IMR-90 (cell line): ENCODE measurements around the gene ZNF486. TPM values are rescaled to one million over a fixed set of nuclear protein-coding genes. Genes with fewer than 3 reads are reported as not detected.
"Not testable (repeated sequence)": the region's sequence is repeated elsewhere in the genome, so short reads cannot be mapped to it uniquely, and the experiment has no call there.

ENCODE experiments used
- ATAC-seq: fragments of 200-7000 bp; cut with Tn5 transposase; 2 replicates; pipeline ENCODE4 v1.9.1; 2020; ENCODE audit warnings: low read depth, mild to moderate bottlenecking, moderate library complexity
- BruUV-seq: library from RNA; stranded (reverse); fragments of 400-500 nt; replicated peaks from 2 replicates; lab custom pipeline; 2021; lab: Mats Ljungman, UMichigan
- CTCF ChIA-PET: fragments of 300-600 bp; formaldehyde crosslinking; extraction: SDS; loops from one replicate; lab custom pipeline; 2021; ENCODE audit warnings: antibody characterized with exemption; lab: Yijun Ruan, JAX
- POLR2A ChIA-PET: fragments of 300-600 bp; sonication (Branson Sonifier 250); formaldehyde crosslinking; loops from one replicate; lab custom pipeline; 2022; ENCODE audit warnings: antibody characterized with exemption; ENCODE audit not compliant: unreplicated experiment; lab: Charles Lee
- DNase-seq: peaks from one replicate; pipeline ENCODE4 v3.0.0; 2013
- H2AFZ ChIP-seq: replicated peaks from 2 replicates; pipeline ENCODE3; 2013; ENCODE audit warnings: low read length, mild to moderate bottlenecking; ENCODE audit not compliant: poor library complexity
- H2AK5ac ChIP-seq: 2 replicates; pipeline ENCODE4 v1.6.1; 2013; ENCODE audit warnings: low read depth, low read length, inconsistent platforms
- H2AK9ac ChIP-seq: replicated peaks from 2 replicates; pipeline ENCODE3; 2013; ENCODE audit warnings: mild to moderate bottlenecking, low read depth, low read length, moderate library complexity; ENCODE audit not compliant: poor library complexity
- H2BK120ac ChIP-seq: 2 replicates; pipeline ENCODE4 v1.6.1; 2013; ENCODE audit warnings: low read depth, low read length, inconsistent platforms
- H2BK15ac ChIP-seq: 3 replicates; pipeline ENCODE4 v1.6.1; 2013; ENCODE audit warnings: low read depth, low read length, inconsistent platforms
- H2BK20ac ChIP-seq: 2 replicates; pipeline ENCODE4 v1.6.1; 2013; ENCODE audit warnings: low read depth, mild to moderate bottlenecking, inconsistent platforms, low read length, moderate library complexity
- H2BK5ac ChIP-seq: 2 replicates; pipeline ENCODE4 v1.6.1; 2013; ENCODE audit warnings: mild to moderate bottlenecking, low read depth, low read length, inconsistent platforms; ENCODE audit not compliant: poor library complexity, severe bottlenecking
- H3K14ac ChIP-seq: replicated peaks from 2 replicates; pipeline ENCODE4 v1.6.1; 2013; ENCODE audit warnings: low read depth, low read length, inconsistent platforms
- H3K18ac ChIP-seq: 2 replicates; pipeline ENCODE4 v1.6.1; 2013; ENCODE audit warnings: low read depth, low read length, control low read depth
- H3K23ac ChIP-seq: 2 replicates; pipeline ENCODE4 v1.6.1; 2013; ENCODE audit warnings: low read depth, low read length, inconsistent platforms
- H3K27ac ChIP-seq: 2 replicates; pipeline ENCODE4 v1.5.1; 2013; ENCODE audit warnings: mild to moderate bottlenecking, control low read depth, low read length; ENCODE audit not compliant: insufficient read depth
- H3K27me3 ChIP-seq: 2 replicates; pipeline ENCODE4 v1.6.1; 2013; ENCODE audit warnings: low read length; ENCODE audit not compliant: control insufficient read depth, insufficient read depth
- H3K36me3 ChIP-seq: 2 replicates; pipeline ENCODE4 v1.6.1; 2013; ENCODE audit warnings: low read length, mixed read lengths; ENCODE audit not compliant: control insufficient read depth, insufficient read depth
- H3K4ac ChIP-seq: 2 replicates; pipeline ENCODE4 v1.6.1; 2013; ENCODE audit warnings: low read depth, low read length, inconsistent platforms
- H3K4me1 ChIP-seq: 2 replicates; pipeline ENCODE4 v1.6.1; 2013; ENCODE audit warnings: low read length, mixed read lengths; ENCODE audit not compliant: control insufficient read depth, insufficient read depth
- H3K4me2 ChIP-seq: 2 replicates; pipeline ENCODE4 v1.6.1; 2013; ENCODE audit warnings: low read depth, mild to moderate bottlenecking, control low read depth, low read length, moderate library complexity
- H3K4me3 ChIP-seq: 2 replicates; pipeline ENCODE4 v1.5.1; 2013; ENCODE audit warnings: low read depth, mild to moderate bottlenecking, control low read depth, low read length, moderate library complexity; ENCODE audit not compliant: insufficient read depth
- H3K56ac ChIP-seq: 2 replicates; pipeline ENCODE4 v1.6.1; 2013; ENCODE audit warnings: low read length, inconsistent platforms; ENCODE audit not compliant: insufficient read depth; ENCODE audit errors: extremely low read depth
- H3K79me1 ChIP-seq, 2 experiments: 2 replicates each; pipeline ENCODE4 v1.6.1; 2013; ENCODE audit warnings: low read length in 2 of 2, inconsistent platforms in 1 of 2, low read depth in 1 of 2
- H3K9ac ChIP-seq: 2 replicates; pipeline ENCODE4 v1.6.1; 2013; ENCODE audit warnings: low read depth, low read length, control low read depth
- H3K9me1 ChIP-seq: 2 replicates; pipeline ENCODE4 v1.6.1; 2013; ENCODE audit warnings: low read length, inconsistent platforms; ENCODE audit not compliant: insufficient read depth
- H3K9me3 ChIP-seq: 2 replicates; pipeline ENCODE4 v1.6.1; 2013; ENCODE audit warnings: low read length; ENCODE audit not compliant: control insufficient read depth, insufficient read depth
- H4K20me1 ChIP-seq: 2 replicates; pipeline ENCODE4 v1.6.1; 2013; ENCODE audit warnings: low read length, inconsistent platforms; ENCODE audit not compliant: insufficient read depth
- H4K5ac ChIP-seq: 2 replicates; pipeline ENCODE4 v1.6.1; 2013; ENCODE audit warnings: mild to moderate bottlenecking, low read depth, low read length, control low read depth
- H4K8ac ChIP-seq, 2 experiments: 2 replicates each; pipeline ENCODE4 v1.6.1; 2013; ENCODE audit warnings: low read depth in 2 of 2, low read length in 2 of 2, control low read depth in 1 of 2, inconsistent platforms in 1 of 2
- H4K91ac ChIP-seq: 2 replicates; pipeline ENCODE4 v1.6.1; 2013; ENCODE audit warnings: low read depth, low read length, inconsistent platforms; ENCODE audit not compliant: insufficient read depth
- dilution Hi-C: fragments of 300-500 bp; cut with HindIII; formaldehyde crosslinking; loops from one replicate; pipeline ENCODE4 v1.14.3; 2018; ENCODE audit warnings: low sequenced_read_pairs; ENCODE audit not compliant: unreplicated experiment
- in situ Hi-C: fragments of 300-500 bp; cut with MboI; formaldehyde crosslinking; loops from 3 replicates; pipeline ENCODE4 v1.14.3; 2019; ENCODE audit warnings: low sequenced_read_pairs, inconsistent platforms, mixed read lengths
- intact Hi-C: fragments of 100-400 bp; cut with micrococcal nuclease; formaldehyde crosslinking; loops from 2 replicates; pipeline ENCODE4 v1.10.0; 2022
- polyA plus RNA-seq, 3 experiments: library from polyadenylated mRNA; depleted of rRNA; stranded (reverse); fragments of >200 nt; gene quantifications; 2 replicates each; pipeline ENCODE4 v1.2.3, GENCODE V29; 2012; ENCODE audit warnings: low replicate concordance in 1 of 3
- total RNA-seq: library from RNA; depleted of rRNA; stranded (reverse); fragments of >200 nt; gene quantifications from 2 replicates; pipeline ENCODE4 v1.2.3, GENCODE V29; 2012

ZNF486 gene
- total and polyA plus RNA-seq, 2 of the 4 experiments (the other 2 are of a cell fraction): 2.2 to 4.1 TPM

DNA sequence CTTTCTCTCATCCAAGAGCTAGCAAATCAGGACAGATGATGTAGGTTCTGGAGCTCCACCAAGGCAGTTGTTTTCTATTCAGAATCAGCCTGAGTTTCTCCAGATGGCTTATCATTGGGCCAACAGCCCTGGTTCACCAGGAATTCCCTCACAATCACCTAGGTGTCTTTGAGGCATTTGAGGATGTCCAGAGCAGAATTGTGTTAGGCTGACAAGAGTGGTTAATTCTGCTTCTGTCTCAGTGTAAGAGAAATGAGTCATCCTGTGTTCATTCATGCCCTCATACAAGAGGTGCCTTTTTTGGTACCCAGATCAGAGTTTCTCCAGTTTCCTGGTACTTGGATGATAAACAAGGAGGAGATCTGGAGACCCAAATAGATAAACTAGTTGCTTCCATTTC lies 12.9 kb downstream of the ZNF486 start:
- POLR2A ChIA-PET: not testable (repeated sequence)

More for the DNA sequence above, 12.9 kb downstream of the ZNF486 start:
- H3K36me3 ChIP-seq, dilution Hi-C loops, H2BK20ac ChIP-seq, H2AK9ac ChIP-seq, ATAC-seq, H3K23ac ChIP-seq, H2BK15ac ChIP-seq, H3K18ac ChIP-seq, H3K4ac ChIP-seq, H2BK5ac ChIP-seq, H3K4me2 ChIP-seq, H3K9me3 ChIP-seq, H3K27me3 ChIP-seq, H4K5ac ChIP-seq, H3K9me1 ChIP-seq, H2BK120ac ChIP-seq, H3K4me3 ChIP-seq, H2AK5ac ChIP-seq, H2AFZ ChIP-seq, intact Hi-C loops, H3K9ac ChIP-seq, H4K20me1 ChIP-seq, H3K4me1 ChIP-seq, H3K14ac ChIP-seq, H4K91ac ChIP-seq, H3K79me1 ChIP-seq, BruUV-seq, H3K56ac ChIP-seq, H3K27ac ChIP-seq, H4K8ac ChIP-seq, CTCF ChIA-PET, DNase-seq, in situ Hi-C loops: not testable (repeated sequence)
